Endothelial cell (in vitro differentiated cells): Measurements from ENCODE around the gene TRIP6. TPM values are rescaled to one million over a fixed set of nuclear protein-coding genes. Genes with fewer than 3 reads are reported as not detected.
"Not testable (repeated sequence)": the region's sequence is repeated elsewhere in the genome, so short reads cannot be mapped to it uniquely, and the experiment has no call there.

Experiments
- DNase-seq: peaks from one replicate; pipeline ENCODE4 v3.0.0; 2021; ENCODE audit warnings: low spot score
- H3K27ac Mint-ChIP-seq: one replicate; pipeline ENCODE4 v1.8.0; 2021; ENCODE audit warnings: mixed read lengths, inconsistent platforms; ENCODE audit not compliant: unreplicated experiment
- H3K27me3 Mint-ChIP-seq: one replicate; pipeline ENCODE4 v1.8.0; 2021; ENCODE audit warnings: mild to moderate bottlenecking, moderate library complexity, mixed read lengths, inconsistent platforms; ENCODE audit not compliant: unreplicated experiment
- H3K36me3 Mint-ChIP-seq: one replicate; pipeline ENCODE4 v1.8.0; 2021; ENCODE audit warnings: mild to moderate bottlenecking, low read depth, mixed read lengths, inconsistent platforms; ENCODE audit not compliant: unreplicated experiment
- H3K4me1 Mint-ChIP-seq: one replicate; pipeline ENCODE4 v1.8.0; 2021; ENCODE audit warnings: mild to moderate bottlenecking, mixed read lengths, inconsistent platforms; ENCODE audit not compliant: unreplicated experiment
- H3K4me3 Mint-ChIP-seq: one replicate; pipeline ENCODE4 v1.8.0; 2021; ENCODE audit warnings: mild to moderate bottlenecking, mixed read lengths, inconsistent platforms; ENCODE audit not compliant: unreplicated experiment
- H3K9me3 Mint-ChIP-seq: one replicate; pipeline ENCODE4 v1.8.0; 2021; ENCODE audit warnings: mixed read lengths, inconsistent platforms; ENCODE audit not compliant: unreplicated experiment
- total RNA-seq: library from RNA; stranded (reverse); fragmentation: NEBNext Ultra II Directional; extraction: Animal tissue kit (Norgen Biotek cat#: 25700); gene quantifications from one replicate; pipeline ENCODE4 v1.2.1, GENCODE V29; 2021; ENCODE audit not compliant: unreplicated experiment
- TF ChIP-seq, protein P1 (sequence below): fragments of 200-600 bp; sonication (generic); IDR thresholded peaks from one replicate; pipeline ENCODE4 v1.5.0; 2021; ENCODE audit warnings: antibody characterized with exemption; ENCODE audit not compliant: unreplicated experiment

Gene TRIP6
- total RNA-seq, 1 donor from 2014 or later: 93.8 TPM

DNA sequence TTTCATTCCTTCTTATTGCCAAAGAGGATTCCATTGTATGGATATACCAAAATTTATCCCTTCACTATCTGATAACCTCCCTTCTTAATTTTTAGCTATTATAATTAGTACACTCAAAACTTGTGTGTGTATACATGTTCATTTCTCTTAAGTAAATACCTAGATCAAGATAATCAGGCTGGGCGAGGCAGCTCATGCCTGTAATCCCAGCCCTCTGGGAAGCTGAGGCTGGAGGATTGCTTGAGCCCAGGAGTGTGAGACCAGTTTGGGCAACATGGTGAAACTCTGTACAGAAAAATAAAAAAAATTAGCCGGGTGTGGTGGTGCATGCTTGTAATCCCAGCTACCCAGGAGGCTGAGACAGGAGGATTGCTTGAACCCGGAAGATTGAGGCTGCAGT lies 44.3 kb downstream of the TRIP6 start:
- TF ChIP-seq, protein P1, sequence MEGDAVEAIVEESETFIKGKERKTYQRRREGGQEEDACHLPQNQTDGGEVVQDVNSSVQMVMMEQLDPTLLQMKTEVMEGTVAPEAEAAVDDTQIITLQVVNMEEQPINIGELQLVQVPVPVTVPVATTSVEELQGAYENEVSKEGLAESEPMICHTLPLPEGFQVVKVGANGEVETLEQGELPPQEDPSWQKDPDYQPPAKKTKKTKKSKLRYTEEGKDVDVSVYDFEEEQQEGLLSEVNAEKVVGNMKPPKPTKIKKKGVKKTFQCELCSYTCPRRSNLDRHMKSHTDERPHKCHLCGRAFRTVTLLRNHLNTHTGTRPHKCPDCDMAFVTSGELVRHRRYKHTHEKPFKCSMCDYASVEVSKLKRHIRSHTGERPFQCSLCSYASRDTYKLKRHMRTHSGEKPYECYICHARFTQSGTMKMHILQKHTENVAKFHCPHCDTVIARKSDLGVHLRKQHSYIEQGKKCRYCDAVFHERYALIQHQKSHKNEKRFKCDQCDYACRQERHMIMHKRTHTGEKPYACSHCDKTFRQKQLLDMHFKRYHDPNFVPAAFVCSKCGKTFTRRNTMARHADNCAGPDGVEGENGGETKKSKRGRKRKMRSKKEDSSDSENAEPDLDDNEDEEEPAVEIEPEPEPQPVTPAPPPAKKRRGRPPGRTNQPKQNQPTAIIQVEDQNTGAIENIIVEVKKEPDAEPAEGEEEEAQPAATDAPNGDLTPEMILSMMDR: no peak
- H3K9me3 Mint-ChIP-seq: no peaks in the 10 kb centered on the region
- no peaks in the 10 kb centered on the region for H3K4me1 Mint-ChIP-seq
- H3K27me3 Mint-ChIP-seq: peaks cover 1% of the 10 kb centered on the region
- H3K36me3 Mint-ChIP-seq: no peaks in the 10 kb centered on the region
- DNase-seq: no peak
- H3K27ac Mint-ChIP-seq: no peak overlapping the region
- no peak overlapping the region for H3K4me3 Mint-ChIP-seq

DNA sequence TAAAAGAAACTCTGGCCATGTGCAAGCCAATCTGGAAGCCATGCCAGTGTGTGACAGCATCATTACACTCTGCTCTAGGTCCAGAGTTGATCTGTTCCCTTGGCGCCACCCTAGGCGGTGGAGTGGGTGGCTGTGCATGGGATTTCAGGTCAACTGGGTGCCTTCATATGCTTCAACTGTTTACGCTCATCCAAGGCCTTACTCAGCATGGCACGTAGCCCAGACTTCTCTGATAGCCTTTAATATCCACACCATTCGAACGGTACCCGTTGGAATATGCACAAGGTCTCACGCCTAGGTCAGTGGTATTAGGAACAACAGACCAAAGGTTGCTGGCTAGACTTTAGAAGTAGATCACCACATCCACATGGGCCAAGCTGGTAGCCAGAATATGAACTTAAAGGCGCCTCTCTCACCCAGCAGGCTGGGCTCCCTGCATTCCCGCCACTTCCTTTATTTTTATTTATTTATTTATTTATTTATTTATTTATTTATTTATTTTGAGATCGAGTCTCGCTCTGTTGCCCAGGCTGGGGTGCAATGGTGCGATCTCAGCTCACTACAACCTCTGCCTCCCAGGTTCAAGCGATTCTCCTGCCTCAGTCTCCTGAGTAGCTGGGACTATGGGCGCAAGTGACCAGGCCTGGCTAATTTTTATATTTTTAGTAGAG lies 47.2 kb downstream of the TRIP6 start:
- Mint-ChIP-seq H3K4me3 (no peak overlapping the region), H3K9me3 (no peaks in the 10 kb centered on the region), H3K27ac (no peak overlapping the region), H3K27me3 (peaks cover 2% of the 10 kb centered on the region), H3K36me3 (no peaks in the 10 kb centered on the region), H3K4me1 (no peaks in the 10 kb centered on the region)
- TF ChIP-seq, protein P1: no peak
- DNase-seq: no peak

DNA sequence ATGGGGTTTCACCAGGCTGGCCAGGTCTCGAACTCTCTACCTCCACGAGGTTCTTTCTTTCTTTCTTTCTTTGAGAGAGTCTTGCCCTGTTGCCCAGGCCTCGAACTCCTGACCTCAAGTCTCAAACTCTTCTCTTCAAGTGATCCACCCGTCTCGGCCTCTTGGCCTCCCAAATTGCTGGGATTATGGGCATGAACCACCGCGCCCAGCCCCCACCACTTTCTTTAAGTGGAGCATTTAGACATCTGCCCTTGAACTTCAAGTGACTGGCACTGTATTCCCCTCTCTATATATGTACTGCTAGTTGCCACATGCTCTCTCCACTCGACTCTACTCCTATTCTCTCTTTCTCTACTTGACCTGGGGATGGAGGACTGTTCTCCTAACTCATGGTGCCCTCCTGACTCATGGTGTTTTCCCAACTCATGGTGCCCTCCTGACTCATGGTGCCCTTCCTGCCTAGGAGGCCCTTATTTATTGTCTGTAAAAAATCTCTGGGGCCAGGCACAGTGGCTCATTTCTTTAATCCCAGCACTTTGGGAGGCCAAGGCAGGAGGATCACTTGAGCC lies 47.8 kb downstream of the TRIP6 start:
- H3K27ac Mint-ChIP-seq: no peak overlapping the region
- no peak overlapping the region for H3K4me3 Mint-ChIP-seq
- no peaks in the 10 kb centered on the region for H3K4me1 Mint-ChIP-seq
- TF ChIP-seq, protein P1: no peak
- H3K27me3 Mint-ChIP-seq: peaks cover 2% of the 10 kb centered on the region
- no peaks in the 10 kb centered on the region for H3K36me3 Mint-ChIP-seq
- peaks cover 4% of the 10 kb centered on the region for H3K9me3 Mint-ChIP-seq
- DNase-seq: no peak

DNA sequence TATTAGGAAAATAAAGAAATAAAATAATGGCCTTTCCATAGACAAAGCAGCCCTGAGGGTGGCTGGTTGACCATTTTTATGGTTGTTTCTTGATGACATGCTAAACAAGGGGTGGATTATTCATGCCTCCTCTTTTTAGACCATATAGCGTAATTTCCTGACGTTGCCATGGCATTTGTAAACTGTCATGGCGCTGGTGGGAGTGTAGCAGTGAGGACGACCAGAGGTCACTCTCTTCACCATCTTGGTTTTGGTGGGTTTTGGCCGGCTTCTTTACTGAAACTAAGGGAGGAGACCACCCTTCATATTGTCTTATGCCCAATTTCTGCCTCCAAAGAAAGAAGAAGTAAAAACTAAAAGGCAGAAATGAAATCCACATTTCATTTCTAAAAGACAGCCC lies 52.1 kb downstream of the TRIP6 start:
- H3K4me1 Mint-ChIP-seq, H3K27me3 Mint-ChIP-seq, DNase-seq, H3K27ac Mint-ChIP-seq, H3K4me3 Mint-ChIP-seq, H3K36me3 Mint-ChIP-seq, H3K9me3 Mint-ChIP-seq: not testable (repeated sequence)

DNA sequence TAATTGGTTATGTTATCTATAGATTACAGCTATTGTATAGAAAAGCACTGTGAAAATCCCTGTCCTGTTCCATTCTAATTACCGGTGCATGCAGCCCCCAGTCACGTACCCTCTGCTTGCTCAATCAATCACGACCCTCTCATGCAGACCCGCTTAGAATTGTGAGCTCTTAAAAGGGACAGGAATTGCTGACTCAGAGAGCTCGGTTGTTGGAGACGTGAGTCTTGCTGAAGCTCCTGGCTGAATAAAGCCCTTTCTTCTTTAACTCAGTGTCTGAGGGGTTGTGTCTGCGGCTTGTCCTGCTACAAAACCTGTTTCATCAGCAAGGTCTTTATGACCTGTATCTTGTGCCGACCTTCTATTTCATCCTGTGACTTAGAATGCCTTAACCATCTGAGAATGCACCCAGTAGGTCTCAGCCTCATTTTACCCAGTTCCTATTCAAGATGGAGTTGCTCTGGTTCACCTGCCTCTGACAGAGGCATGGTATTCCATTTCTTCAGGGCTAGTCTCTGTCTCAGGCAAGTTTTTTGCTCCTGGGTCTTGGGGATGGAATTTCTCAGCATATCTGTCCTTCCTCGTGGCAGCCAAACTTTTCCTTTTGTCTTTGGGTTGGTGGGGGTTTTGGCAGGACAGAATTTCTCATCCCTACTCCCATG lies 52.7 kb downstream of the TRIP6 start:
- not testable (repeated sequence) for H3K36me3 Mint-ChIP-seq, H3K4me1 Mint-ChIP-seq, H3K4me3 Mint-ChIP-seq, H3K9me3 Mint-ChIP-seq, H3K27me3 Mint-ChIP-seq, DNase-seq, H3K27ac Mint-ChIP-seq

DNA sequence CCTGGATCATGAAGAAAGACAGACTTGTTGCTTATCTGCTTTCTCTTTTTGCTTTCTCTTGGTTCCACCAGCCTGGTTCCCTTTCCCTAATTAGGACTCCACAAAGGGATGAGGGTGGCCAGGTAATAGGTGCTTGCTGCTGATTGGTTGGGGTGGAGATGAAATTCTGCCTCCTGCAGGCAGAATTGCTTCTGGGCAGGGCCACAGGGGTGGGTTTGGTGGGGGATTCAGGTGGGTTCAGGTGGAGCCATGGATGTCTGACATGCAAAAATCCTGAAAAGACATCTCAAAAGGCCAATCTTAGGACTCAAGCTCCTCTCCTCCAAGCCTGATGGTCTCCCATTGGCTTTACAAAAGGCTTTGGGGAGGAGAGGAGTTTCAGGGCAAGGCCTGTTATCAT lies 53.9 kb downstream of the TRIP6 start:
- Mint-ChIP-seq H3K36me3 (no peaks in the 10 kb centered on the region), H3K27me3 (peaks cover 2% of the 10 kb centered on the region), H3K4me1 (no peaks in the 10 kb centered on the region), H3K4me3 (no peak overlapping the region), H3K9me3 (peaks cover 4% of the 10 kb centered on the region), H3K27ac (no peak overlapping the region)
- TF ChIP-seq, protein P1: no peak
- no peak for DNase-seq
